GM19324 (cell line): Measurements from ENCODE around the gene IHH.

Experiments
- ATAC-seq: cut with Tn5 transposase; IDR thresholded peaks from one replicate; pipeline ENCODE4 v1.9.1; 2021; ENCODE audit warnings: mild to moderate bottlenecking, moderate library complexity; ENCODE audit not compliant: unreplicated experiment, low FRiP score

Gene IHH

GRCh38 chr2:219022041-219022440 is 38.7 kb downstream of the IHH start:
- no peak for ATAC-seq

- ATAC-seq: no peak
These were observed 39.1 kb downstream of the IHH start for GRCh38 chr2:219021591-219021990.

- ATAC-seq: no peak
These were observed 39.9 kb downstream of the IHH start for GRCh38 chr2:219020604-219021365.

GRCh38 chr2:219019436-219019835 is 41.3 kb downstream of the IHH start:
- no peak for ATAC-seq

- ATAC-seq: no peak
These were observed 42.0 kb downstream of the IHH start for GRCh38 chr2:219018726-219019125.

GRCh38 chr2:219018286-219018685 is 42.4 kb downstream of the IHH start:
- no peak for ATAC-seq

GRCh38 chr2:219017201-219017931 is 43.4 kb downstream of the IHH start:
- ATAC-seq: no peak

GRCh38 chr2:219016721-219017120 is 44.0 kb downstream of the IHH start:
- no peak for ATAC-seq

- ATAC-seq: no peak
These were observed 49.8 kb downstream of the IHH start for GRCh38 chr2:219010873-219011272.

GRCh38 chr2:219010162-219010756 is 50.5 kb downstream of the IHH start:
- ATAC-seq: no peak

- no peak for ATAC-seq
These were observed 51.4 kb downstream of the IHH start for GRCh38 chr2:219009294-219009693.
